ENCODE results near the gene DTX1. TPM values are rescaled to one million over a fixed set of nuclear protein-coding genes. Genes with fewer than 3 reads are reported as not detected.

DTX1 gene
- total RNA-seq, 2 experiments from 2014 or later = 0.55 to 0.57 TPM

DNA sequence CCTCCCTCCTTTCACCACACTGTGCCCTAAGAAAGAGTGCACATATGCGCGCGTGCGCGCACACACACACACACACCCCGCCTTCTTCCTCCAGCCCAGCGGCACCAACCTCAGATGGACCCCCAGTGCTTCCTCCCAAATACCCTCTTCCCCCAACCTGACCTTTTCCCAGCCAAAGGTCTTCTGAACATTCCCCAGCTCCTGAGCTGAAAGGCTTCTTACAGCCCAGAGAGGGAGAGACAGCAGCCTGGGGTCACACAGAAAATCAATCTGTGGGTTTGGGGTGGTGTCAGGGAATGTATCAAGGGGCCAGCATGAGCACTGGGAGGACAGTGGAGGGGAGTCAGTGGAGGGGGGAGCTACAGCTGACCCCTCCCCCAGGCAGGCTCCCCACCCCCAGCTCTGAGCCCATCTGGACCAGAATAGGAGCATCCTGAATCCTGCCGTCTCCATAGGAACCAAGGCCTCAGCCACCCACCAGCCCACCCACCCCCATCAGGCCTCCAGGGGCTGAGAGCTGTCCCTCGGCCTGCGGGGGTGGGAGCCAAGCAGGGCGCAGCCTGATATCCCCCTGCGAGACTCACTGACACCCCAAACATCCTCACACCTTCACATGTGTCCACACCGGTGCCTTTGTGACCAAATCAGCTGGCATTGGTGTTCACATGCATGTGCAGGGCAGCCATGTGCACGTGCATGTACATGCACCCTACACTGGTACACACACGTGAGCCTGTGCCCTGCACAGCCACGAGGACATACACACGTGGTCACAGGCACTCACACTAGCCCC is 73.3 kb downstream of the DTX1 start:
- ATAC-seq (ENCODE audit: low read depth) (no peak), DNase-seq (no peak)
- Mint-ChIP-seq H3K4me1 (peaks cover 5% of the 10 kb centered on the region), H3K27me3 (peaks cover 6% of the 10 kb centered on the region), H3K9me3 (no peaks in the 10 kb centered on the region), H3K36me3 (no peaks in the 10 kb centered on the region), H3K27ac (no peak overlapping the region), H3K4me3 (no peak overlapping the region)
- POLR2A ChIA-PET = interaction anchor here (0.6 kb wide), 1 partner anchor 11 kb away, joined by 4 read pairs; no protein-coding TSS in a partner anchor

- Mint-ChIP-seq H3K4me1 (peaks cover 7% of the 10 kb centered on the region), H3K27me3 (peaks cover 8% of the 10 kb centered on the region), H3K27ac (no peak overlapping the region), H3K36me3 (no peaks in the 10 kb centered on the region), H3K4me3 (no peak overlapping the region), H3K9me3 (no peaks in the 10 kb centered on the region)
- POLR2A ChIA-PET = no interaction called here
- DNase-seq = no peak
- ATAC-seq (ENCODE audit: low read depth) = no peak
Observed at GRCh38 chr12:113130457-113131135, 74.1 kb downstream of the DTX1 start.

DNA sequence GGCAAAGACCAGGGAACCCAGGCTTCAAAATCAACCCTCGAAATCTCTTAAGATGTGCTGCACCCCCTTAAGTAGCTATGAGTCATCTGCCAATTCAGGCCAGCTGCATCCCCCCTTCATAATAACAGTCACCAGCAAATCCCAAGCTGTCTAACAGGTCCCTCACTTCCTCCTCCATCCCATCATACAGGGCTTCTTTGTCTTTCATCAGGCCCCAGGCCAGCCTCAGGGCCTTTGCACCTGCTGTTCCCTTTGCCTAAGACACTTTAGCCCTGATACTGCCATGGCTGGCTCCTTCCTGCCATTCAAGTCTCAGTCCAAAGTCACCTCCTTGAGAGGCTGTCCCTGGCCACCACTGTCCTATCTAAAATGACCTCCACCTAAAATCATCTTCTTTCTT is 75.0 kb downstream of the DTX1 start:
- H3K27me3 Mint-ChIP-seq = peaks cover 8% of the 10 kb centered on the region
- H3K9me3 Mint-ChIP-seq = no peaks in the 10 kb centered on the region
- H3K4me3 Mint-ChIP-seq = no peak overlapping the region
- H3K4me1 Mint-ChIP-seq = peaks cover 15% of the 10 kb centered on the region
- no peak for DNase-seq
- POLR2A ChIA-PET = no interaction called here
- no peaks in the 10 kb centered on the region for H3K36me3 Mint-ChIP-seq
- H3K27ac Mint-ChIP-seq = no peak overlapping the region
- ATAC-seq (ENCODE audit: low read depth) = no peak

GRCh38 chr12:113133036-113133435 is 76.5 kb downstream of the DTX1 start:
- DNase-seq (no peak), ATAC-seq (ENCODE audit: low read depth) (no peak)
- Mint-ChIP-seq H3K27ac (no peak overlapping the region), H3K4me3 (no peak overlapping the region), H3K27me3 (peaks cover 5% of the 10 kb centered on the region), H3K4me1 (peaks cover 16% of the 10 kb centered on the region), H3K36me3 (no peaks in the 10 kb centered on the region), H3K9me3 (no peaks in the 10 kb centered on the region)
- POLR2A ChIA-PET = no interaction called here

DNA sequence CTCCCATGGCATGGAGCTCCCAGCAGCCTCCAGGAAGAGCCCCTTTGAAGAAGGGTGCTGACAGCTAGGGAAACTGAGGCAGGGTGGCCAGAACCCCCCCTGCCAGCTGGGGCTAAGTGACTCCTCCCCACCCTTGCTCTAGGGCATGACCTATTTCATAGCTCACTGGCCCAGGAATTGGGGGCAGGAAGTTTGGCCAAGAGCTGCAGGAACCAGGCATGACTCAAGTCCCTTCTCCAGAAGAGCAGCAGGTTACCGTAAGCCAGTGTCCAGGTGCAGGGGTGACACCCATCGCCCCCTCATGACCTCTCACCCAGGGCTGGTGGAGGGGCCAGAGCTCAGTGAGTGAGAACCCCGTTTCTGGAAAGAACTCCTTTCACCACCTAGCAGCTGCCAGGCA is 77.1 kb downstream of the DTX1 start:
- H3K27me3 Mint-ChIP-seq = peaks cover 2% of the 10 kb centered on the region
- H3K27ac Mint-ChIP-seq = no peak overlapping the region
- no peak for ATAC-seq (ENCODE audit: low read depth)
- DNase-seq = no peak
- POLR2A ChIA-PET = no interaction called here
- no peaks in the 10 kb centered on the region for H3K9me3 Mint-ChIP-seq
- no peak overlapping the region for H3K4me3 Mint-ChIP-seq
- H3K36me3 Mint-ChIP-seq = no peaks in the 10 kb centered on the region
- H3K4me1 Mint-ChIP-seq = peaks cover 14% of the 10 kb centered on the region

GRCh38 chr12:113134071-113134470 is 77.5 kb downstream of the DTX1 start:
- ATAC-seq (ENCODE audit: low read depth) (no peak), DNase-seq (no peak)
- no peaks in the 10 kb centered on the region for H3K36me3 Mint-ChIP-seq
- H3K4me3 Mint-ChIP-seq = no peak overlapping the region
- no peak overlapping the region for H3K27ac Mint-ChIP-seq
- H3K4me1 Mint-ChIP-seq = peaks cover 14% of the 10 kb centered on the region
- no peaks in the 10 kb centered on the region for H3K9me3 Mint-ChIP-seq
- POLR2A ChIA-PET = no interaction called here
- peaks cover 2% of the 10 kb centered on the region for H3K27me3 Mint-ChIP-seq

- no peak for DNase-seq
- no peak overlapping the region for H3K27ac Mint-ChIP-seq
- peaks cover 2% of the 10 kb centered on the region for H3K27me3 Mint-ChIP-seq
- no peaks in the 10 kb centered on the region for H3K36me3 Mint-ChIP-seq
- ATAC-seq (ENCODE audit: low read depth) = no peak
- H3K4me3 Mint-ChIP-seq = peak overlapping the region; percentile 81
- H3K4me1 Mint-ChIP-seq = peaks cover 11% of the 10 kb centered on the region
- POLR2A ChIA-PET = no interaction called here
- no peaks in the 10 kb centered on the region for H3K9me3 Mint-ChIP-seq
Observed at GRCh38 chr12:113134521-113134951, 78.0 kb downstream of the DTX1 start.

- DNase-seq (peak; percentile 88), ATAC-seq (ENCODE audit: low read depth) (peak; percentile 93)
- POLR2A ChIA-PET = interaction anchor here (0.9 kb wide), 1 partner anchor 17 kb away, joined by 4 read pairs; no protein-coding TSS in a partner anchor
- Mint-ChIP-seq H3K9me3 (no peaks in the 10 kb centered on the region), H3K27ac (peak within 1 kb of the TSS; percentile 79), H3K4me3 (peak within 1 kb of the TSS; percentile 81), H3K36me3 (no peaks in the 10 kb centered on the region), H3K4me1 (peaks cover 11% of the 10 kb centered on the region), H3K27me3 (peaks cover 2% of the 10 kb centered on the region)
Observed at GRCh38 chr12:113135178-113136127, 78.9 kb downstream of the DTX1 start, which contains the start of gene RASAL1. RASAL1 (minus strand) TSS chr12:113135761; CDS start chr12:113135462, 299 bp downstream.

DNA sequence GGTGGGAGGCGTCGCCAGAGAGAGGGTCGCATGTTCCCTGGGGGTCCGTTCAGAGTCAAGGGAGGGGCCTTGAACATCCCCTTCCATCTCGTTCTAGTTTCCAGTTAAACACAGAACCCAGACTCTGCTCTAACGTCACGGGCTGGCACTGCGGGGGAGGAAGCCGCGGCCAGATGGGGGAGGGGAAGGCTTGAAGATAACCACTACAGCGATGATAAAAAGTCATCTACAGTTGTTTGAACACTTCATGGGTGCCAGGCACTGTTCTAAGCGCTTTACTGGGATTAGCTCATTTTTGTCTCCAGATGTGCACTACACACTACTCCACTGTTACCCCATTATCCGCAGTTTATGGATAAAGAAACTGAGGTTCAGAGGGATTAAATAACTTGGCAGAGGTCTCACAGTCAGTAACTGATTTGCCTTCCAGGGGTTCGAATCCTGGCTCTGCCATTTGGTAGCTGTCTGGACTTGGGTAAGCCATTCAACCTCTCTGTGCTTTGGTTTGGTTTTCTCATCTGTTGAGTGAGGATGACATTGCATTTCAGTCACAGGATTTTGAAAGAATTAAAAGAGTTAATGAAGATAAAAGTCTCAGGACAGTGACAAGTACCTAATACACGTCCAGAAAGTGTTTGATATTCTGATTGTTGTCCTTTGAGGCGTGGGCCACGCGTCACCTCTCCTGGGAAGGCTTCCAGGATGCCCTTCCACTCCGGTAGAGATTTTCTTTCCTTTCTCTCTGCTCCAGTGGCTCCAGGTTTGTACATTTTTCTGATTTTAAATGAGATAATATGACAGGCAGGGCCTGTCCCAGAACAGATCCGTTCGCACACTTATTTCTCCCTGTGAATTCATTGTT is 79.8 kb downstream of the DTX1 start:
- Mint-ChIP-seq H3K4me3 (peak overlapping the region; percentile 81), H3K27ac (peak overlapping the region; percentile 79), H3K9me3 (no peaks in the 10 kb centered on the region), H3K4me1 (peaks cover 11% of the 10 kb centered on the region), H3K36me3 (no peaks in the 10 kb centered on the region), H3K27me3 (peaks cover 2% of the 10 kb centered on the region)
- DNase-seq (peak; percentile 66), ATAC-seq (ENCODE audit: low read depth) (peak; percentile 65)
- POLR2A ChIA-PET = interaction anchor here (0.9 kb wide), 1 partner anchor 16 kb away, joined by 4 read pairs; no protein-coding TSS in a partner anchor

DNA sequence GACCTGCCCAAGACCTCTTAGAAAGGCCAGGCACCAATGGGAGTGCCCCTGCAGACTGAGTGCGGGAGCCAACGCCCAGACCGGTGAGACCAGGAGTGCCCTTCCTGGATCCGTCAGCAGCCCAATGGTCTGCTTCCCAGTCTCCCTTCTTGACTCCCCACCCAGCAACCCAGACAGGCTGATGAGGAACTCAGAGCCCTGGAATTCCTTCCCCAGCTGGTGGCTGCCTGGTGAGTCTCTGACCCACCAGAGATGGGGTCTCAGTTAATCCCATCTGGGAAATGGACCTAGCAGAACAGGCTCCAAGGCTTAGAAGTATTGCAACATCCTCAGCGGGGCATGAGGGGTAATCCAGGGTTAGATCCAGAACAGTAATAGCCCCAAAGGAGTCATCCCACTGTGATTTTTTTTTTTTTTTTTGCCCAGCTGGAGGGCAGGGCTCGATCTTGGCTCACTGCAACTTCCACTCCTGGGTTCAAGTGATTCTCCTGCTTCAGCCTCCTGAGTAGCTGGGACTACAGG is 80.5 kb downstream of the DTX1 start:
- ATAC-seq (ENCODE audit: low read depth) (no peak), DNase-seq (no peak)
- Mint-ChIP-seq H3K4me1 (peaks cover 11% of the 10 kb centered on the region), H3K9me3 (no peaks in the 10 kb centered on the region), H3K4me3 (no peak overlapping the region), H3K27me3 (peaks cover 2% of the 10 kb centered on the region), H3K36me3 (no peaks in the 10 kb centered on the region), H3K27ac (no peak overlapping the region)
- POLR2A ChIA-PET = no interaction called here

GRCh38 chr12:113137861-113138783 is 81.6 kb downstream of the DTX1 start:
- Mint-ChIP-seq H3K27ac (no peak overlapping the region), H3K4me1 (peaks cover 11% of the 10 kb centered on the region), H3K9me3 (no peaks in the 10 kb centered on the region), H3K4me3 (no peak overlapping the region), H3K36me3 (no peaks in the 10 kb centered on the region), H3K27me3 (peaks cover 2% of the 10 kb centered on the region)
- POLR2A ChIA-PET = no interaction called here
- DNase-seq (no peak), ATAC-seq (ENCODE audit: low read depth) (no peak)

Measured in activated naive CD8-positive, alpha-beta T cell treated with anti-CD3 and anti-CD28 coated beads, Interleukin-2, amount 10 ng/mL, durations not matched to agents 7 days and 5 days (primary cell).